Left cardiac atrium (tissue), 4 donors: ENCODE data around the gene IMMP2L. TPM values are rescaled to one million over a fixed set of nuclear protein-coding genes. Genes with fewer than 3 reads are reported as not detected.
A peak's percentile ranks its signal among the peaks of the same experiment; 100 is the strongest.
"Not testable (repeated sequence)": the region's sequence is repeated elsewhere in the genome, so short reads cannot be mapped to it uniquely, and the experiment has no call there.

Experiments used
- ATAC-seq, 2 donors: fragments of 200-7000 bp; cut with Tn5 transposase; one replicate each; pipeline ENCODE4 v1.9.1; 2020; ENCODE audit warnings: mild to moderate bottlenecking in 2 of 2, moderate library complexity in 2 of 2
- DNase-seq: peaks from one replicate; pipeline ENCODE4 v3.0.0-alpha.2; 2020
- intact Hi-C, 2 donors: fragments of 100-400 bp; cut with DNase I; formaldehyde crosslinking; loops; one replicate each; pipeline versions ENCODE4 v1.14.1 to v1.15.1; 2022 to 2023
- total RNA-seq, 2 donors: library from RNA; stranded (reverse); fragmentation: NEBNext Ultra II Directional; extraction: Animal tissue kit (Norgen Biotek cat#: 25700); gene quantifications; one replicate each; pipeline ENCODE4 v1.2.1, GENCODE V29; 2021
- donor health status: DM: no; HTN: yes; CAD: no.
- donor health status: DM: no; HTN: yes; CAD: no; lungs with severe emphysema.
- donor health status: DM: yes; HTN: yes; CAD: no.
- donor health status: Dilated cardiomyopathy.

IMMP2L gene
- total RNA-seq, 2 donors from 2014 or later, result 9.9 to 11.6 TPM

DNA sequence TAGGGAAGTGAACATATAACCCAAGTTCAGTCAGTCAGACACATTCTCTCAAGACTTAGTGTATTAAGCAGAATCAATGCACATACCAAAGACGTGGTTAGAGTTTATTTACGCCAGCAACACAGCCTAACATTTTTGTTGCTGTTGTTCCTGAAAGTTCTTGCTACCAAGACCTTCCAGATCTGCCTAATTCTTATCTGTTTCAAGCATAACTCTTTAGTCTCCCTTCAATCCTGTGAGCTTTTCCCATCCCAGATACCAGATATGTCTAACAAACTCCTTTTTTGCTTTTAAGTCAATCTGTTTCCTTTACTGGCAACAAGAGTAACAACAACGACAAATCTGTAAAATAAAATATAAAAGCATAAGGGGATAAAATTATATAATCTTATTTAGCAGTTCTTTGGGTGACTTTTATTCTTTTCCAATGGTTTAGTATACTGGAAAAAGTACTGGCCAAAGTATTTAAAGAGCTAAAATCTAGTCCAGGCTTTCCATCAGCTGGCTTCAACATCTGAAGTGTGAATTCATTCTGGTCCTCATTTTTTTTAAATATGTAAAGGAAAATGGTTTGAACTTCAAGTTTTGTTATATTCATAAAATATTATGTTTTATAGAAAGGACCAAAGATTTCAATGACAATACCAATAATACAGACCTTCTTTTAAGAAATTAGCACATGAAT, 193.8 kb downstream of the IMMP2L start:
- intact Hi-C loops, result no loop called here
- ATAC-seq (no peak), DNase-seq (no peak)

DNA sequence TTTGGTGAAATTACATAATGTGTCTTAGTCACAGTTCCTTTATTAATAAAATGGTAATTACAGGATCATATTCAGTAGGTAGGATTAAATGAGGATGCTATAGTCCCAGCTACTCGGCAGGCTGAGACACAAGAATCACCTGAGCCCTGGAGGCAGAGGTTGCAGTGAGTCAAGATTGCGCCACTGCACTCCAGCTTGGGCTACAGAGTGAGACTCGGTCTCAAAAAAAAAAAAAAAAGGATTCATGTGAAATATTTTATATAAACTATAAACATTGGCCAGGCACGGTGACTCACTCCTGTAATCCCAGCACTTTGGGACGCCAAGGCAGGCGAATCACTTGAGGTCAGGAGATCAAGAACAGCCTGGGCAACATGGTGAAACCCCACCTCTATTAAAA, 197.9 kb downstream of the IMMP2L start:
- DNase-seq (no peak), ATAC-seq (no peak)
- intact Hi-C loops, result no loop called here

DNA sequence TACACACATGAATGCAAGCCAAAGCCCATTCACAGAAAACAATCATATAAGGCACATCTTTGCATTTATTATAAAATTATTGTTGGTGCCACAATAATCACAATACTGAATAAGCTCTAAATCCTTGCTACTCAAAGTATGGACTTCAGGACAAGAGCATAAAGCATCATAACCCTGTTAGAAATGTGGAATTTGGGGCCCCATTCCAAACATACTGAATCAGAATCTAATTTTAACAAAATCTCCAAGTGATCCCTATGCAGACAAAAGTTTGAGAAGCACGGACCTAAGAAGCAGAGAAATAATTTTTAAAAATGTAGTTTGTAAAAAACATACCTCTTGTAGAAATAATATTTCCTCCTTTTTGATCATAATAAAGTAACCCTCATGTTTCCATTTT, 199.2 kb downstream of the IMMP2L start:
- no peak for DNase-seq
- intact Hi-C loops, result no loop called here

DNA sequence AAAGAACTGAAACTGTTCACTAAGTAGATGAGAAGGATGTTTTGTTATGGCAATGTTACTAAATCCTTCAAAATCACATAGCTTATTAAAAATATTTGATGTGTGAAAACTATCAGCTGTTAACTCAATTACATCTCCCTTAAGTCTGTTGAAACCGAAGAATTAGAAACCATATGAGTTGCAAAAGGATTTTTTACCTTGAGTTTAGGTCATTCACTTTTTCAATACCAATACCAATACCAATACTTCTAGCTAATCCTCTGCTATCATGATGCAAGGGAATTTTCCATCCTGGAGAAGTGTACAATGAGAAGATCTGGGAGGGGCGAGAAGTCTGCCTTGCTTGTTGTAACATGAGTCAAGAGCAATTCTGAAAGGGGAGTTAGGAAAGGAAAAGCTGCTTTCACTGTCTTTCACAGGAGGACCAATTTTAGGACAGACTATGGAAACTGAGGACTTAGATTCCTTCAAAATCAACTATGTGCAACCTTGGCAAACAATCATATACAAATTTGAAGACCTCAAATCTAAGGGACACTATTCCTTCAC, 199.7 kb downstream of the IMMP2L start:
- DNase-seq (no peak), ATAC-seq (no peak)
- intact Hi-C loops, result no loop called here

More for the DNA sequence above, 199.2 kb downstream of the IMMP2L start:
- ATAC-seq, result no peak

DNA sequence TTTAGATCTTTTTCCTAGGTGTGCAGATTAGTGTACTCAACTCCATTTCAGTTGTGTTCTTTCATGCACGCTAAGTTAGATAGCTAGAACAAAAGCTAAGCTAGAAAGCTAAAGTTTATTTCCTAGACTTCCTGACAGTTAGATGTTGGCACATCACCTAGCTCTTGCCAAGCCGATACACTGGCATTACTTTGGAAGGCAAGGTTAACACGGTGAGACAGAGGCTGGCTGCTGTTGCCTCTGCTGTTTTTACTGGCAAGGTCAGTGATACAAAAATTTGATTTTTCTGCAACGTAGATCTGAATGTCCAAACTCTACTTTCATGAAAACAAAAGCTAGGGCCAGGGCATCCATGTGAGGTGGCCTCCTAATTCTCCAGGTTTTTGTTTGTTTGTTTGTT, 203.4 kb downstream of the IMMP2L start:
- peak; percentile 12 for DNase-seq
- peak in 1 of 2 donors; percentile 70 for ATAC-seq
- intact Hi-C loops, result no loop called here

DNA sequence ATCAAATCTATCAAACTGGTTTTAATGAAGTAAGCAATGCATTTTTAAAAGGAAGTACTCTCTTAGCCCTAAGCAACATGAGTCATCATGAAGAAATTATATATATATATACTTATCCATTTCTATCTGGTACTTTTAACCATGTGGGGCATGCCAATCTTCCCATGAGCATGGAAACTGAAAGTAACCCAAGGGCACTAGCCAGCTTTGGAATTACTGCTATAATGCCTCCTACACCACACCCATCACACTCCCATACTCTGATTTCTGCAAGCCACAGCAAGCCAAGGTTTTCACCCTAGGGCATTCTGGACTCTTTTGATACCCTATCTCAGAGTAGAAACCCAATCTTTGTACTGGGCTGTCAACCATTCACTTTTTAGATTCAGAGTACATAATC, 204.6 kb downstream of the IMMP2L start:
- intact Hi-C loops, result no loop called here
- DNase-seq, result no peak
- ATAC-seq, result peak in 1 of 2 donors; percentile 16

DNA sequence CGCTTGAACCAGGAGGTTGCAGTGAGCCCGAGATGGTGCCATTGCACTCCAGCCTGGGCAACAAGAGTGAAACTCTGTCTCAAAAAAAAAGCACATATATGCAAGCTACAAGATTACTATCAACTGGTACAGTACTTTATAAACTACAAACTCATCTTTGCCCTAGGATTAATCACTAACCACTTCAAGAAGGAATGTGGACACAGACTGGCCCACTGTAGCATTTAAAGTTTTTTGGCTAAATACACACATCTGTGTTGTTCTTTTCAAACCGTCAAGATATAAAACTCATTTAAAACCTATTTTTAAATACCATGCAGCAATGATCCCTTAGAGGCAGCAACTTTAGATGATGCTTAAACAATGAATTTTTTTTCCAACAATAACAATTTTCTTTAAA, 205.4 kb downstream of the IMMP2L start:
- no peak for ATAC-seq
- DNase-seq, result no peak
- intact Hi-C loops, result no loop called here

DNA sequence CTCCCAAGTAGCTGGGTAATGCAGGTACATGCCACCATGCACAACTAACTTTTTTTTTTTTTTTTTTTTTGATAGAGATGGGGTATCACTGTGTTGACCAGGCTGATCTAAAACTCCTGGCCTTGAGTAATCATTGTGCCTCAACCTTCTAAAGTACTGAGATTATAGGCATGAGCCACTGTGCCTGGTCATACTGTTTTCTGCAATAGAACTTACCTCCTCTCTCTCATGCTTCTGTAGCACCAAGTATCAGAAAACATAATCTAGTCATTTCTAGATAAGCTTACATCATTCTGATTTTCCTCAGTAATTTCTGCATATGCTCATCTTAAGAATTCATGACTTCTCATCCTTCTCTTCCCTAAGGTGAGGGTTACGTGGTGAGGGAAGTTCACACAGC, 210.0 kb downstream of the IMMP2L start:
- intact Hi-C loops, result no loop called here
- ATAC-seq, result no peak
- no peak for DNase-seq

DNA sequence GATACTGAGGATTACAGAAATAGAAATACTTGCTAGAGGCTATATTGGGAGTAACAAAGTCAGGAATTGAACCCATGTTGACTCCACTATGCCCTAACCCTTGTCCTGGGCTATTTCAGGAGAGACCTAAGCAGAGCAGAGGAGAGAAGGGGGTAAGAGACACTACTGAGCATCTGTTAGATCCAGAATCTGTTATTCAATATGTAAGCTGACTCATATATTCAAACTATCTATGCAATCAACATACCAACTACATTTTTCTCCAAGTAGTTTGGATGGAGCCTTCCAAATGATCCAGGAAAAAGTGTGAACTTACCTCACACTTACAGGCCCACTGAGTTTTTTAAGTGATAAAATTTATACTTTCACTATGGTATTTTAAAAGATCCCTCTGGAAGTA, 216.1 kb downstream of the IMMP2L start:
- intact Hi-C loops, result no loop called here
- DNase-seq (no peak), ATAC-seq (no peak)

DNA sequence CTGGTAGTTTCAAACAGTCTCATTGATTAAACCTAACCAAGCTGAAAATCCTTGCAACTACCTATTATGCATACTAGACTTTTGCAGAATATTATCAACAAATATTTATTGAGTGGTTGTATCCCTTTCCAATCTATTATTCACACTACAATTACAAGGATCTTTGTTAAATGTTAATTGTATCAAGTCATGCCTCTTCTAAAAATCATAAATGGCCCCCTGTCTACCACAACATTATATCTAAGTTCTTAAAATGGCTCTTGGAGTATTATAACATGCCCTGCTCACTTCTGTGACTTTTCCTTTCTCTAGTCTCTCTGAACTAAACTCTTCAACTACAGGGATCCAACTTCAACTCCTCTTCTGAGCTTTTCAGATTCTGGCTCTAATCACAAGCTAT, 219.3 kb downstream of the IMMP2L start:
- DNase-seq, result no peak
- ATAC-seq, result no peak
- intact Hi-C loops, result no loop called here

DNA sequence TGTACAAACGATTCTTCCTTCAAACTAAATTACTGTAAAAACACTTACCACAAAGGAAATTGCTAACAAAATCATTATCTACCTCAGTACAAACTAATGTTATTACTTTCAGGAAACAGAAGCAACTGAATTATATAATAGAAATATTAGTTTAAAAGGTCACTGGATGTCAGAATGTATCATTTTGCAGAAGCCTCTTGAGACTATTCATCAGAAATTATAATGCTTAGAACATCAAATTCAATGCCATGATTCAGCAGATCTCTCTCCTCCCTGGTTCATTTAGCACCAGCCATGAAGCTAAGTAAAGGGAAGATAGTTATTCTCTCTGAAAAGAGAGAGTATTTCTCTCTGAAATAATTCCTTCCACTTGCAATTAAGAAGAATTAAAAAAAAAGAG, 223.3 kb downstream of the IMMP2L start:
- DNase-seq (no peak), ATAC-seq (no peak)
- intact Hi-C loops, result no loop called here

DNA sequence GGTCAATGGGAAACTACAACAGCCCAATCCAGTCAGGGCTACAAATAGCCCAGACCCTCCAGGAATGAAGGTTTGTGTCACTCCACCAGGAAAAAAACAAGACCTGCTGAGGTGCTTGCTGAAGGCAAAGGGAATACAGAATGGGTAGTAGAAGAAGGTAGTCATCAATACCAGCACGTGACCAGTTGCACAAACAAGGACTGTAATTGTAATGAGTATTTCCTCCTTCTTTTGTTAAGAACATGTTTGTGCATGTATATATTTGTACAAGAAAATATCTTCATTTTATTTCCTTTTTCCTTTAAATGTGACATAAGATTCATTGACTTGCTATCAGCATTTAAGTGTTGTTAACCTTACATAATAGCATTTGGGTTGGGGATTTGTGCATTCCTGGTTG, 229.3 kb downstream of the IMMP2L start:
- ATAC-seq (no peak), DNase-seq (no peak)
- intact Hi-C loops, result no loop called here

DNA sequence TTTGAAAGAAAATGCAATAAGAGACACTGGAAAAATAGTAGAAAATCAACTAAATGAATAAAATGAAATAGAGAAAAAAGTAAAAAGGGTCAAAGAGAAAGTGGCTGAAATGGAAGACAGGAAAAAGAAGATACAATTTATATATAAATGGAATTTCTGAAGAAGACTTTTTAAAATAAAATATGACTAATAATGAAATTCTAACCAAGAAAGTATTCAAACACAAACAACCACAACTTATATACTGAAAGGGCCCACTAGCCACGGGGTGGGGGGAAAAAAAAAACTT, 232.1 kb downstream of the IMMP2L start:
- no peak for ATAC-seq
- no peak for DNase-seq
- intact Hi-C loops, result no loop called here

DNA sequence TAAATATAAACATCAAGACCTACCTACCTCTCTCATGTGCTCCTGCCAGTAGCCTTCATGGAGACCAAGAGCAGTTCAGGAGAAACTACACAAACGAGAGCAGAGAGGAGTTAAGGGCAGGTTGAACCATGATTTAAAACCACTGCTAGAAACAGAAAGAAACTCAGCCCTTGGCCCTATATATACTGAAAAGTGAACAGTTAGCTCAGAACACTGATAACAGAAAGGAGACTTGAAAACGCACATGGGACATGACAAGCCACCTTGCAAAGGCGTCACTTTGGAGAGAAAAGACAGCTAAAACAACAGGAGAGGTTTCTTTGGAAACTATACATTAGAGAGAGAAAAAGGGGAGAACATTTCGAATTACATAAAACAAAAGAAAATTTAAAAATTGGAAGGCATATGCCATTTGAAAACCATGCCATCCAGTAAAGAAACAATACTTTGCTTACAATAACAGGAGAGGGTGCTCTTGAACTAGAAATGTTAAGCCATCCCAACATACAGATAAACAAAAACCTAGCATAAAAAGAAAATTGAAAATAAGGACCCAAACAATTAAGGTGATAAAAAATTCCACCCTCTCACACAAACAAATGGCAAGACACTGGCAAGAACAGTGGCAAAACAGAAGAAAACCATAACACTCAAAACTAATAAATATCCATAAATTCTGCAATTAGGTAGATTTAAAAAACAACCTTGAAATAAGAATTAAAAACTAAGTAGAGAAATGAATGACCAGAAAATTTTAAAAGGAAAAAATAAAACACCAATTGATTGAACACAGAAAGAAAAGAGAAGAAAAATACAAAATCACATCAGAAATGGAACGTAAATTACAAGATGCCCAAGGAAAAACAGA, 232.7 kb downstream of the IMMP2L start:
- intact Hi-C loops, result no loop called here
- ATAC-seq (no peak), DNase-seq (no peak)

DNA sequence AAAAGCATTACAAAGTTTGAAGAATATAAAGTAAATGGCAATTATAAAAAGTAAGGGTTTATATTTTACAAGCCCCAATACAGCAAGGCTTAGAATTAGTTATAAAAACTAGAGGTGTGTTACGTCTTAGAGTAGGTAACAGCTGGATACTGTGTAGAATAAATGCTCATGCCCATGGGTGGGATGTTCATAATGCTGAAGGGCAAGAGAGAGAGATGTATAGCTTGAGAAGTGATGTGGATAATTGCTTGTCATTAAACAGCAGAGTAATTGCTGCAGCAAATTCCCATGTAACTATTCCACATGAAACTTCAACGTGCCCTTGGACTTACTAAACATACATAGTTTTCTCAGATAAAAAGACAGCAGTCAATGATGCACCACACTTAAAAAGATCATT, 233.8 kb downstream of the IMMP2L start:
- no peak for DNase-seq
- intact Hi-C loops, result no loop called here

DNA sequence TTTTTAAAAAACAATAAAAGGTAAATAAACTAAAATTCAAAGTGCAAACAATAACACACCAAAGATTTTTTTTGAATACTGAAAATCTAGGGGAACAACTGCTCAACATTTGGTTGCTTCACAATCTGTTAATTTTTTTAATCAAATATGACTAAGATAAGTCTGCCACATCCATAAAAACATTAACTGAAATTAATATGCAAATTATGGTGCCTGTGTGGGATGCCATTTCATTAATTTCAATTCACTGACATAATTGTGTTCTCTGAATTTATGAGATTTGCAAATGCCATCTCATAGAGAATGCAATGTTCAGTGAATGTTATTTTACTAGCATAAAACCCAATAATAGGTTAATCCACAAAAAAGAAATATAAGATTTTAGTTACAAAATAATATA, 237.5 kb downstream of the IMMP2L start:
- intact Hi-C loops, result no loop called here
- no peak for DNase-seq
- ATAC-seq, result no peak

More for the DNA sequence above, 233.8 kb downstream of the IMMP2L start:
- no peak for ATAC-seq

DNA sequence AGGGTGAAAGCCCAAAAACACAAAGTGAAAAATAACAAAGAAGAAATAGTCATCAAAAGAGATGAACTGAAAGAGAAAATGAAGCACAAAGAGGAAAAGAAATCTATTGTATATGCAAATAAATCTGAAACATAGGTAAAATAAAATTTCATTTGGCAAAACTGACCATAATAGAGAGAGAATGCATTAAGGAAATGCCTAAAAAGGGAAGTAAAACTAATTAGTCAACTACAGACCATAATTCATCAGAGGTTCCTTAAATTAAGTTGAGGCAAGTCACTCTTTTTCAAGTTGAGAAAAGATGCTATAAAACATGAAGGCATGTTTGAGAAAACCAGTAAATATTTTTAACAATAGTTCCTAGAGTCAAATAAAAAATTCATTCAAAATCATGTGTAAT, 238.1 kb downstream of the IMMP2L start:
- no peak for ATAC-seq
- intact Hi-C loops, result no loop called here

DNA sequence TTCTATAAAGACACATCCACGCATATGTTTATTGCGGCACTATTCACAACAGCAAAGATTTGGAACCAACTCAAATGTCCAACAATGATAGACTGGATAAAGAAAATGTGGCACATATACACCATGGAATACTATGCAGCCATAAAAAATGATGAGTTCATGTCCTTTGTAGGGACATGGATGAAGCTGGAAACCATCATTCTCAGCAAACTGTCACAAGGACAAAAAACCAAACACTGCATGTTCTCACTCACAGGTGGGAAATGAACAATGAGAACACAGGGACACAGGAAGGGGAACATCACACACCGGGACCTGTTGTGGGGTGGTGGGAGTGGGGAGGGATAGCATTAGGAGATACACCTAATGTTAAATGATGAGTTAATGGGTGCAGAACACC, 238.6 kb downstream of the IMMP2L start:
- intact Hi-C loops, result not testable (repeated sequence)

More for the DNA sequence above, 238.1 kb downstream of the IMMP2L start:
- DNase-seq, result no peak

DNA sequence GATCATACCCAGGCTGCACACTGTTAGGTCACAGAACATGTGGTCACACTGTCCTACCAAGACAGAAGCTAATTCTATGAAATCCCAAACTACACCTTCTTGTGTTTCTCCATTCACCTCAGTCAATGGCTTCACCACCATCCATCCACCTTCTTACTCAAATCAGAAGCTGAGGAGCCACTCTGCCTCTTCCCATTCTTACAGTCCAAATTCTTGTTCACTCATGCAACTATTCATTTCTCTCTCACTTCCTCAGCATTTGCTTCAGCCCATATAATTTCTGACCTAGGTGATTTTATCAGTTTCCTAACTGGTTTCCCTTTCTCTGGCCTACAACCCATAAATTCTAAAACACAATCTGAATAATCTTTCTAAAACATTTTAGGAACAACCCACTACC, 242.2 kb downstream of the IMMP2L start:
- ATAC-seq, result no peak
- intact Hi-C loops, result no loop called here
- no peak for DNase-seq

More for the DNA sequence above, 238.6 kb downstream of the IMMP2L start:
- DNase-seq, ATAC-seq: not testable (repeated sequence)

DNA sequence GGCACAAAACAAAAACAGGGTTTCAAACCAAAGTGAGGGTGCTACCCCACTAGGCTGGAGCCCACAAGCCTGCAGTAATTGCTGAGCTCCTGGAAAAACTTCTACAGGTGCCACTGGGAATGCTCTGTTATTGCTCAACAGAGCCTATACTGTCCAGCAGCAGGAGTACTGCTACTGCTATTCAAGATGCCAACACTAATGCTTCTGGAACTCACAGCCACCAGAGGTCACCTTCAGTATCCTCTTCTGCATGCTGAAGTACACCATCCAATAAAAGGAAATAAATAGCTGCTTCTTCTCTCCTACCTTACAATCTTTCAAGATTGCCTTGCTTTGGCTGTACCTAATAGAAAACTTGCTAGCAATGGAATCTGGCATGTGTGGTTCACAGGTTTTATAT, 249.3 kb downstream of the IMMP2L start:
- DNase-seq, result no peak
- ATAC-seq, result no peak
- intact Hi-C loops, result no loop called here

DNA sequence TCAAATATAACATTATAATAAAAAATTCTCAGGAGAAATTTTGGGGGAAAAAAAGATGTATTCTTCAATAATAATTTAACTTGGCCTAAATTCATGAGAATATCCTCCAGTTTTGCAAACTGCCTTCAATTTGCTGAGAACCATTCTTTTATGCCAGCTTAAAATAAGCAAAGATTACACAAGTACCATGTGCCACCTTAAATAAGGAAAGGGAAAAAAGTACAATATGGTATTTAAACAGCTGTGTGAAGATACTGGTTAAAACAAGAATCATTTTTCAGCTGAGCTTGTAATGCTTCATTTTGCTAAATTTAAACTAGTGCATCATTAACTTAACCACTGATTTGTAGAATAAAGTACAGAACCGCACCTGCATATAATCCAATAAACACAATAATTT, 253.6 kb downstream of the IMMP2L start:
- intact Hi-C loops, result no loop called here
- ATAC-seq (no peak), DNase-seq (no peak)
